OCI-LY1 (cell line): ENCODE results near the gene NUP210L.

Source experiments
- CTCF ChIP-seq: fragments of 200-600 bp; sonication (generic), shearing (Covaris generic); IDR thresholded peaks from 2 replicates; pipeline ENCODE4 v1.5.1; 2017; ENCODE audit warnings: mild to moderate bottlenecking, antibody characterized with exemption, low read length, moderate library complexity, mixed read lengths
- EZH2 ChIP-seq: fragments of 200-600 bp; sonication (generic), shearing (Covaris generic); IDR thresholded peaks from 2 replicates; pipeline ENCODE4 v1.8.0; 2017; ENCODE audit warnings: borderline replicate concordance, mixed run types, mild to moderate bottlenecking, antibody characterized with exemption, low read length, moderate library complexity, mixed read lengths

DNA sequence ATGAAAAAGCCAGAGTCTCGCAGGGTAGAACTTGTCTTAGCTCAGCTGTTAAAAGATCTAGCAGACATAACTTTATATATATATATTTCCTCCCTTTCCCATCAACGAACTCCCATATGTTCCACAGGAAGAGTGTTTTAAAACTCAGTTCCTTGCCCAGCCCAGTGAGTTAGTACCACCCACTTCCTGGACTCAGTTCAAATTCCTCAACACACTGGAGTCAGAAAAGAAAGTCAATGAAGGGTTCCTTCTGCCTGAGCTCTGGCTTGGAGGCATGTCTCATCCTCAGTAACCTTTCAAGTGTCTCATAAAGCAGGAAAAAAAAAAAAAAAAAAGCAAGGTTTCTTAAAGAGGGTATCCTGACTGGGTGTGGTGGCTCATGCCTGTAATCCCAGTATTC lies 21.5 kb upstream of the NUP210L start:
- TF ChIP-seq CTCF (no peak), EZH2 (no peak)
